DMS 273 (cell line): ENCODE results near the gene COL18A1.

ENCODE experiments used
- DNase-seq: peaks from one replicate; lab custom pipeline; 2025; ENCODE audit not compliant: unreplicated experiment; lab: John Stamatoyannopoulos, UW

The COL18A1 gene

GRCh38 chr21:45396620-45396995 lies 8.4 kb upstream of the COL18A1 start:
- DNase-seq: no peak

- DNase-seq: no peak
Observed at GRCh38 chr21:45397381-45397780, 7.6 kb upstream of the COL18A1 start.

- no peak for DNase-seq
Observed at GRCh38 chr21:45401054-45401518, 3.9 kb upstream of the COL18A1 start.

- DNase-seq: no peak
Observed at GRCh38 chr21:45401916-45402900, 2.8 kb upstream of the COL18A1 start.

GRCh38 chr21:45403133-45403824 lies 1.7 kb upstream of the COL18A1 start:
- DNase-seq: no peak

- peak; percentile 63 for DNase-seq
Observed at GRCh38 chr21:45403825-45404729, 888 bp upstream of the COL18A1 start.

GRCh38 chr21:45405271-45405818 lies 380 bp downstream of the COL18A1 start:
- DNase-seq: peak; percentile 43

- DNase-seq: peak; percentile 39
Observed at GRCh38 chr21:45405819-45406762, 1.1 kb downstream of the COL18A1 start.

GRCh38 chr21:45406801-45407628 lies 2.0 kb downstream of the COL18A1 start:
- DNase-seq: no peak

- no peak for DNase-seq
Observed at GRCh38 chr21:45407629-45408247, 2.8 kb downstream of the COL18A1 start.

GRCh38 chr21:45408271-45408791 lies 3.4 kb downstream of the COL18A1 start:
- no peak for DNase-seq

- DNase-seq: no peak
Observed at GRCh38 chr21:45408801-45409261, 3.9 kb downstream of the COL18A1 start.

- DNase-seq: no peak
Observed at GRCh38 chr21:45409466-45410150, 4.6 kb downstream of the COL18A1 start.

GRCh38 chr21:45410151-45410864 lies 5.3 kb downstream of the COL18A1 start:
- no peak for DNase-seq

- DNase-seq: no peak
Observed at GRCh38 chr21:45410865-45411809, 6.2 kb downstream of the COL18A1 start.

GRCh38 chr21:45411810-45412206 lies 6.8 kb downstream of the COL18A1 start:
- no peak for DNase-seq
